Measurements from ENCODE around the gene PLEK. TPM values are rescaled to one million over a fixed set of nuclear protein-coding genes. Genes with fewer than 3 reads are reported as not detected.

PLEK gene
- total and polyA plus RNA-seq, 10 of the 15 experiments (the other 5 are each of a cell fraction or from before 2014, with no cell fraction given): 229 to 804 (median 362) TPM

GRCh38 chr2:68441179-68441993 is 76.3 kb downstream of the PLEK start (continued):
- TF ChIP-seq RBBP5 (conservative IDR thresholded peaks at IDR 0.05): no peak
- TF ChIP-seq CUX1 (IDR thresholded peaks at IDR 0.05; ENCODE audit: insufficient replicate concordance, low read depth, low read length): peak; percentile 53
- peak; percentile 98 for TF ChIP-seq CBX5 (IDR thresholded peaks at IDR 0.05; ENCODE audit: low read depth)
- TF ChIP-seq SPI1 (IDR thresholded peaks at IDR 0.05; ENCODE audit: borderline replicate concordance, insufficient read depth, low read depth, low read length): peak; percentile 94
- peak; percentile 86 for TF ChIP-seq BCL3 (IDR thresholded peaks at IDR 0.05; ENCODE audit: borderline replicate concordance, insufficient read depth, low read depth, low read length, poor library complexity, severe bottlenecking)
- peak; percentile 61; the same call in 1 of the 2 replicates for TF ChIP-seq CHD2 (IDR thresholded peaks at IDR 0.05; ENCODE audit: borderline replicate concordance, low read depth, low read length)
- peak; percentile 56 for TF ChIP-seq JUNB (IDR thresholded peaks at IDR 0.05)
- peak; percentile 37; the same call in 1 of the 2 replicates for TF ChIP-seq ZNF384 (IDR thresholded peaks at IDR 0.05; ENCODE audit: borderline replicate concordance, low read depth, low read length)
- peak; percentile 59 to 71; a peak in 3 of 4 replicates for TF ChIP-seq BHLHE40 (IDR thresholded peaks at IDR 0.05; ENCODE audit: borderline replicate concordance in 1 of 2, low read depth in 2 of 2, low read length in 1 of 2)
- TF ChIP-seq, protein P1, sequence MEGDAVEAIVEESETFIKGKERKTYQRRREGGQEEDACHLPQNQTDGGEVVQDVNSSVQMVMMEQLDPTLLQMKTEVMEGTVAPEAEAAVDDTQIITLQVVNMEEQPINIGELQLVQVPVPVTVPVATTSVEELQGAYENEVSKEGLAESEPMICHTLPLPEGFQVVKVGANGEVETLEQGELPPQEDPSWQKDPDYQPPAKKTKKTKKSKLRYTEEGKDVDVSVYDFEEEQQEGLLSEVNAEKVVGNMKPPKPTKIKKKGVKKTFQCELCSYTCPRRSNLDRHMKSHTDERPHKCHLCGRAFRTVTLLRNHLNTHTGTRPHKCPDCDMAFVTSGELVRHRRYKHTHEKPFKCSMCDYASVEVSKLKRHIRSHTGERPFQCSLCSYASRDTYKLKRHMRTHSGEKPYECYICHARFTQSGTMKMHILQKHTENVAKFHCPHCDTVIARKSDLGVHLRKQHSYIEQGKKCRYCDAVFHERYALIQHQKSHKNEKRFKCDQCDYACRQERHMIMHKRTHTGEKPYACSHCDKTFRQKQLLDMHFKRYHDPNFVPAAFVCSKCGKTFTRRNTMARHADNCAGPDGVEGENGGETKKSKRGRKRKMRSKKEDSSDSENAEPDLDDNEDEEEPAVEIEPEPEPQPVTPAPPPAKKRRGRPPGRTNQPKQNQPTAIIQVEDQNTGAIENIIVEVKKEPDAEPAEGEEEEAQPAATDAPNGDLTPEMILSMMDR (IDR thresholded peaks at IDR 0.05 in 2 of 3, conservative IDR thresholded peaks at IDR 0.05 in 1 of 3; ENCODE audit: control insufficient read depth in 2 of 3, extremely low read depth in 1 of 3, insufficient read depth in 1 of 3, low read depth in 3 of 3, low read length in 3 of 3): peak; percentile 76 to 93 (median 89)
- TF ChIP-seq GATAD2B (conservative IDR thresholded peaks at IDR 0.05; ENCODE audit: low read depth): peak; percentile 57; the same call in 1 of the 2 replicates
- peak; percentile 96 for TF ChIP-seq FOXM1 (IDR thresholded peaks at IDR 0.05; ENCODE audit: low read depth, low read length)
- no peak for TF ChIP-seq STAT1 (conservative IDR thresholded peaks at IDR 0.05)
- peak; percentile 89 for TF ChIP-seq YY1 (IDR thresholded peaks at IDR 0.05; ENCODE audit: low read depth, low read length)
- TF ChIP-seq MYC (IDR thresholded peaks at IDR 0.05; ENCODE audit: insufficient read depth, insufficient read length, insufficient replicate concordance, low read length, severe bottlenecking): no peak
- TF ChIP-seq CEBPB (IDR thresholded peaks at IDR 0.05; ENCODE audit: borderline replicate concordance in 1 of 2, low read depth in 2 of 2, low read length in 2 of 2): peak in 1 of 2 experiments; percentile 73; a peak in 2 of 4 replicates
- TF ChIP-seq NFYA (IDR thresholded peaks at IDR 0.05; ENCODE audit: borderline replicate concordance, low read depth, low read length): no peak
- peak; percentile 47 for TF ChIP-seq SP1 (IDR thresholded peaks at IDR 0.05; ENCODE audit: low read depth, low read length)
- TF ChIP-seq ZNF24 (IDR thresholded peaks at IDR 0.05): peak; percentile 84
- TF ChIP-seq LARP7 (IDR thresholded peaks at IDR 0.05): peak; percentile 22; the same call in 1 of the 2 replicates

Data from GM12878 (cell line).